HG03039 (cell line): ENCODE measurements around the gene IGSF9.
A peak's percentile ranks its signal among the peaks of the same experiment; 100 is the strongest.
"Not testable (repeated sequence)": the region's sequence is repeated elsewhere in the genome, so short reads cannot be mapped to it uniquely, and the experiment has no call there.

Source experiments
- ATAC-seq: cut with Tn5 transposase; IDR thresholded peaks from one replicate; pipeline ENCODE4 v1.9.1; 2021; ENCODE audit warnings: mild to moderate bottlenecking, moderate library complexity; ENCODE audit not compliant: unreplicated experiment

The IGSF9 gene

GRCh38 chr1:159900755-159901360, 44.6 kb downstream of the IGSF9 start:
- ATAC-seq = no peak

- ATAC-seq = no peak
Observed at GRCh38 chr1:159900086-159900680, 45.2 kb downstream of the IGSF9 start, which contains the start of gene CFAP45. Gene CFAP45 (minus strand): TSS chr1:159900165. CDS start chr1:159900098, 67 bp downstream.

GRCh38 chr1:159899634-159900033, 45.8 kb downstream of the IGSF9 start:
- ATAC-seq = not testable (repeated sequence)

- no peak for ATAC-seq
Observed at GRCh38 chr1:159898527-159898926, 46.9 kb downstream of the IGSF9 start.

- no peak for ATAC-seq
Observed at GRCh38 chr1:159897962-159898361, 47.5 kb downstream of the IGSF9 start.

- ATAC-seq = no peak
Observed at GRCh38 chr1:159896546-159896930, 48.9 kb downstream of the IGSF9 start.

- ATAC-seq = no peak
Observed at GRCh38 chr1:159895836-159896545, 49.4 kb downstream of the IGSF9 start.

- ATAC-seq = no peak
Observed at GRCh38 chr1:159895286-159895685, 50.1 kb downstream of the IGSF9 start.

- no peak for ATAC-seq
Observed at GRCh38 chr1:159892944-159893343, 52.5 kb downstream of the IGSF9 start.

- ATAC-seq = peak; percentile 60
Observed at GRCh38 chr1:159891275-159892157, 53.9 kb downstream of the IGSF9 start.

GRCh38 chr1:159890390-159890789, 55.0 kb downstream of the IGSF9 start:
- no peak for ATAC-seq

- ATAC-seq = peak; percentile 76
Observed at GRCh38 chr1:159889821-159890252, 55.6 kb downstream of the IGSF9 start.

- no peak for ATAC-seq
Observed at GRCh38 chr1:159889202-159889601, 56.2 kb downstream of the IGSF9 start.

GRCh38 chr1:159884296-159884695, 61.1 kb downstream of the IGSF9 start:
- no peak for ATAC-seq

- ATAC-seq = no peak
Observed at GRCh38 chr1:159883134-159883533, 62.3 kb downstream of the IGSF9 start.

- ATAC-seq = no peak
Observed at GRCh38 chr1:159882527-159882862, 62.9 kb downstream of the IGSF9 start.

- no peak for ATAC-seq
Observed at GRCh38 chr1:159881622-159882526, 63.5 kb downstream of the IGSF9 start.

- ATAC-seq = no peak
Observed at GRCh38 chr1:159880430-159880829, 65.0 kb downstream of the IGSF9 start.

- no peak for ATAC-seq
Observed at GRCh38 chr1:159879977-159880376, 65.4 kb downstream of the IGSF9 start.

- ATAC-seq = no peak
Observed at GRCh38 chr1:159879136-159879535, 66.3 kb downstream of the IGSF9 start.
